ENCODE data around the gene PLXNB1. TPM values are rescaled to one million over a fixed set of nuclear protein-coding genes. Genes with fewer than 3 reads are reported as not detected.

PLXNB1 gene
- polyA plus RNA-seq, 3 donors = 31.2 to 51.0 (median 35.4) TPM

- WGBS, 3 donors = 89 to 96% (median 91%) methylated on average over 4 of the region's 4 CpGs
- no peak overlapping the region for H3K27ac ChIP-seq (ENCODE audit: low read depth, low read length)
These were observed 75.9 kb downstream of the PLXNB1 start for GRCh38 chr3:48353987-48354386.

Other genes with a start within 250 kb of the PLXNB1 start
- under 1 TPM; 0.17 to 0.79 (median 0.19) TPM for gene CDC25A, start 241.7 kb downstream of the PLXNB1 start, polyA plus RNA-seq
- gene CAMP, start 206.6 kb downstream of the PLXNB1 start, polyA plus RNA-seq = 1 to 10 TPM in 1 of 3 donors, under 1 TPM in 1, not detected in 1; 0.88 to 2.5 TPM
- 1 to 10 TPM; 2.6 to 7.2 (median 4.3) TPM for gene ZNF589, start 189.0 kb downstream of the PLXNB1 start, polyA plus RNA-seq
- gene NME6, start 128.7 kb downstream of the PLXNB1 start, polyA plus RNA-seq = 10 to 100 TPM; 12.1 to 18.2 (median 15.1) TPM
- gene SPINK8, start 96.4 kb downstream of the PLXNB1 start, polyA plus RNA-seq = not detected
- gene FBXW12, start 57.9 kb downstream of the PLXNB1 start, polyA plus RNA-seq = 1 to 10 TPM in 1 of 3 donors, not detected in 2; 1.5 TPM
- gene CCDC51, start 10.0 kb upstream of the PLXNB1 start, polyA plus RNA-seq = 10 to 100 TPM in 2 of 3 donors, 1 to 10 TPM in 1; 5.5 to 14.1 (median 11.6) TPM
- gene TMA7, start 10.2 kb upstream of the PLXNB1 start, polyA plus RNA-seq = 100 to 1,000 TPM; 180 to 622 (median 308) TPM
- gene ATRIP, start 16.7 kb upstream of the PLXNB1 start, polyA plus RNA-seq = 1 to 10 TPM; 3.4 to 4.0 (median 3.9) TPM
- 100 to 1,000 TPM in 2 of 3 donors, 10 to 100 TPM in 1; 49.8 to 116 (median 111) TPM for gene SHISA5, start 74.1 kb upstream of the PLXNB1 start, polyA plus RNA-seq
- 1 to 10 TPM; 1.7 to 6.5 (median 5.2) TPM for gene PFKFB4, start 126.7 kb upstream of the PLXNB1 start, polyA plus RNA-seq
- gene UCN2, start 133.7 kb upstream of the PLXNB1 start, polyA plus RNA-seq = under 1 TPM in 1 of 3 donors, not detected in 2; 0.04 TPM
- 10 to 100 TPM in 1 of 3 donors, 1 to 10 TPM in 2; 1.4 to 10.3 (median 2.2) TPM for gene COL7A1, start 165.2 kb upstream of the PLXNB1 start, polyA plus RNA-seq
- 100 to 1,000 TPM; 122 to 214 (median 155) TPM for gene UQCRC1, start 179.6 kb upstream of the PLXNB1 start, polyA plus RNA-seq
- gene TMEM89, start 191.7 kb upstream of the PLXNB1 start, polyA plus RNA-seq = not detected
- gene SLC26A6, start 205.4 kb upstream of the PLXNB1 start, polyA plus RNA-seq = 10 to 100 TPM in 1 of 3 donors, 1 to 10 TPM in 2; 8.7 to 14.1 (median 8.9) TPM
- gene CELSR3, start 232.8 kb upstream of the PLXNB1 start, polyA plus RNA-seq = 1 to 10 TPM in 2 of 3 donors, under 1 TPM in 1; 0.48 to 1.5 (median 1.0) TPM